GM18526 (cell line): ENCODE results near the gene HNRNPC.
A peak's percentile ranks its signal among the peaks of the same experiment; 100 is the strongest.

Experiments
- POLR2A ChIP-seq: IDR thresholded peaks from 3 replicates; pipeline ENCODE4 v1.6.1; 2011; ENCODE audit not compliant: insufficient read length; ENCODE audit errors: extremely low read depth

The HNRNPC gene

DNA sequence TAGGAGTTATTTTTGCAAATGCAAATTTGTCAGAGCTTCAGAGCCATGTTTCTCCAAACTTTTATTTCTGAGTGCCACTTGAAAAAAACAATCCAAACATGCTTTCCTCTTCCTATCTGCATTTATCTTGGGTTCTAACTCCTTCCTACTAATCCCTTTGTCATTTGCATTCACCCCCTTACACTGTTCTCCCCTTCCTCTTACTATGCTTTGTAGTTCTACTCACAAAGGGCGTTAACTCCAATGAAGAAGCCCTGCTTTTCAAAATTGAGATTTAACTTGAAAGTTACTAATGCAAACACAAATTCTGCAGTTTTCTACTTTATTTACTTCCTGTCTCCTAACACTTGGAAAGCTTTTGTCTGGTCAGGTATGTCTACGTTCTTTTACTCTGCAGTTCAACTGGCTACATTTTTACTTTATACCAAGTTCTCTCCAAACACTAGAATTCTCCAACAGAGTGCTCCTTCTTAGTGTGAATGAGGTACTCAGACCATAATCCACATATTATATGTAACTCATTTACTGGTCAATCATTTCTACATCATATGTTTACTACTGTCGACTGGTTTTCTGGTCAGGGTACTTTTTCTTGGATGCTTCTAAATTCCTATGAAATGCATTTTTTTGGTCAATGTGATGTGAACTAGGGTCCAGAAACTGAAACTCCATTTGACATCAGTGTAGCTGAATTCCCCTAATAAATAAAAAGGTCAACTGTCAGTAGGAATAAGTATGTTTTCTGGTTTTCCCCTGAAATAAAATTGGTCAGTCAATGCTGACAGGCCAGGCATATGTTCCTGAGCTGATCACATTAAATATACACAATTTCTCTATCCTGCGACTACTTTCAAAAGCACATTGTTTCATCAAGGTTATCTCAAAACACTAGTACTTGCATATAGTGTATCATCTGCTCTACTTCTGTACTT lies 62.2 kb downstream of the HNRNPC start:
- TF ChIP-seq POLR2A, result no peak

DNA sequence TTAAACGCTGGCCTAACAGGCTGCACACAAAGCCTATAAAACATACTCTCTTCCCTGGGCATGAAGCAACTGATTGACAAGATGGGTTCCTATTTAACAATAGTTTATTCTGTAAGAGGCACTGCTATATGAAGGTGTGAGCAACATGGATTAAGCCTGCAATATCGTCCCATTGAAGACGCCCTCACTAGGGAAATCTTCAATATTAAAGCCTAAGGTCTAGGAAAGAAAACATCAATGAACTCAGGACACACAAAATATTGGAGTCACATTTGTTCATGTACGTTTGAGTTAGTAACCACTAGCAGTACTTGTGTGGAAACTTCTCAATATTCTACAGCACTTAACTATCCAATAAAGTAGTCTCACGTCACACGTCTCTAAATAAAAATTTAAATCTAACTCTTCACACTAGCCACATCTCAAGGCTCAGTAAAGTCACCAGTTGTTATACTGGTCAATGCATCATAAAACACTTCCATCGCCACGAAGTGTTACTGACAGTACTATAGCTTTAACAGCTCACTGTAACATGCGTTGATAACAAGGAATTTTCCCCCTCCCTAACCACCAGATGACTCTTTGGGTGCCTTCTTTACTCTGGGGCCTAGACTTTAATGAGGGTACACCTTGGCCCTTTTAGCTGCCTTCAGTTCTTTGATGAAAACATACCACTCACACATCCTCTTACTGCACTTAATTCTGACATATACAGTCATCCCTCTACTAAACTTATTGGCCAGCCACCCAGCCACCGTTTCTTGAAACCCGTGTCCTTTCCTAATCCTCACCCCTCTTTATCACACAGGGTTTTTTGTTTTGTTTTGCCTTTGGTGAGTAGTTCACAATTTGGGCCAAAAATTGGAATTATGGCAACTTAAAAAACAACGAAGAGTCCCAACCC lies 63.3 kb downstream of the HNRNPC start:
- TF ChIP-seq POLR2A, result no peak

DNA sequence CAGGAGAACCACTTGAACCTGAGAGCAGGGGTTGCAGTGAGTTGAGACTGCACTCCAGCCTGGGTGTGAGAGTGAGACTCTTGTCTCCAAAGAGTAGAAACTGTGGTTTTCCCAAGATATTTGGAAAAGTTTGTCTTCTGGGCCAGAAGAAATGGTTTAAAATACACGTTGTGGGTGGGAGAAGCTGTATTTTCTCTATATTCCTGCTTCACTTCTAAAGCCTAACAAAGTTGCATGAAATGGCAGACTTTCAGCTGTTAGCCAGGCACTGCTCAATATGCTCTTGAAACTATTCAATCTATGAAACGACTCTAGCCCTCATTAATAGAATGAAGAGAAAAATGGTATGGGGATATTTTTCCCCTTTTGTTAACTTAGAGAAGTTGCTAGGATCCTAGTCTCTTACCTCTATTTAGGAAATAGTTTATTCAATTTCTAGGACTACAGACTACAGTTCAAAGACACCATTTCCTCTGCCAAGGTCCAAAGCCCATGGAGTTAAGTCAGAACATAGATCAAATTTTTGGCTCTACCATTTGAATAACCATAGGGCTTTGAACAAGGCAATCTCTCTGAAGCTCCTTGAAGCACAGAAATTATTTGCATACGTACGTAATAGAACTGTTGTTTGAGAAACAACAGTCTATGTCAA lies 64.1 kb downstream of the HNRNPC start:
- TF ChIP-seq POLR2A, result no peak

DNA sequence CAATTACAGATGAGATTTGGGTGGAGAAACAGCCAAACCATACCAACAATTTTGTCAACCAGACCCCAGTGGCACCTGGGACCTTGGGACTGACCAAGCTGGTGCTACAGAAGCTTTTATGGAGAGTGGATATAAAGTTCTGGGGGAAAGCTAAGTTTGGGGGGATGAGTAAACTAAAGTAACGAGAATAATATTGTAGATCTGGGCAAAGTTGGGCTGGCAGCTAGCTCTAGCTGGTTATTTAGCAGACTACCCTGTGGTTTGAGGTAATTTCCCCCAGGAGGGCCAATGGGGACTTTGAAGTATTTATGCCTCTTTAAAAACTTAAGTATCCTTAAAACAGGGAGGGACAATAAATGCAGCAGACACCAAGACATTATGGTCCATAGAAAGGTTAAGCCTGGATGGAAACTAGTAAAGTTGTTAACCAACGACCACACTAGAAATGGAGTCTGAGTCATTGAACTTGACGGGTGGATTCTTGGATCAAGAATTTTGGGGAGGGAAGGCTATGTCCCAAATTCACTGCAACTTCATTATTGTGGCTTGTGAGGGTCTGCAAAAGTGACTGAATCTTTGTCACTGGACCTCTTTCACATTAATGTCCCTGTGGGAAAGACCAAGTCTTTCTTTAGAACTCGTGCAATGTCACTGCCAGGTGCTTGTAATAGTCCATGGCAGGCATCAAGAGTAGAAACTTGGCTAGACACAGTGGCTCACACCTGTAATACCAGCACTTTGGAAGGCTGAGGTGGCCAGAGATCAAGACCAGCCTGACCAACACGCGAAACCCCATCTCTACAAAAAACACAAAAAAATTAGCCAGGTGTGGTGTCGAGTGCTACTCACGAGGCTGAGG lies 64.8 kb downstream of the HNRNPC start:
- peak; percentile 22 for TF ChIP-seq POLR2A

DNA sequence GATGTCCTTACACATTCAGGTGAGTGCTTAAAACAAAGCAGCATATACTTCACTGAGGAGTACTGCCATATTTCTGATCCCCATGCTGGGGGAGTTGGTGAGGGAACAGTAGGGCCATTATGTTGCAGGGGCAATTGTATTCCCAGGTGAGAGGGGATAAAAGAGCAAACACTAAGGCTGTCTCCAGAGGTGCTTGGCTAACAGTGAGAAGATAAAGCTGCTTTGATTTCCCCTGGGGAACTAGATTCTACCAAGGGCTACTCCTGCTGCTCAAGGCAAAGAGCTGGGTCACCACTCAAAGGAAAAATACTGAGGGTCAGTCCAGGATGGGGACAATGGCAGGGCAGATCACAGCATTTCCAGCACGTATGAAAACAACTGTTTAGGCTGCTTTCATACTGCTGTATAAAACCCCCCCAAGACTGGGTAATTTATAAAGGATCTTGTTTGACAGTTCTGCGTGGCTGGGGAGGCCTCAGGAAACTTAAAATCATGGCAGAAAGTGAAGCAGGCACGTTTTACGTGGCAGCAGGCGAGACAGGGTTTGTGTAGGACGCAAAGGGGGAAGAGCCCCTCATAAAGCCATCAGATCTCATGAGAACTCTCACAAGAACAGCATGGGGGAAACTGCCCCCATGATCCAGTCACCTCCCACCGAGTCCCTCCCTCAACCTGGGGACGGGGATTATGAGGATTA lies 65.6 kb downstream of the HNRNPC start:
- TF ChIP-seq POLR2A, result no peak

DNA sequence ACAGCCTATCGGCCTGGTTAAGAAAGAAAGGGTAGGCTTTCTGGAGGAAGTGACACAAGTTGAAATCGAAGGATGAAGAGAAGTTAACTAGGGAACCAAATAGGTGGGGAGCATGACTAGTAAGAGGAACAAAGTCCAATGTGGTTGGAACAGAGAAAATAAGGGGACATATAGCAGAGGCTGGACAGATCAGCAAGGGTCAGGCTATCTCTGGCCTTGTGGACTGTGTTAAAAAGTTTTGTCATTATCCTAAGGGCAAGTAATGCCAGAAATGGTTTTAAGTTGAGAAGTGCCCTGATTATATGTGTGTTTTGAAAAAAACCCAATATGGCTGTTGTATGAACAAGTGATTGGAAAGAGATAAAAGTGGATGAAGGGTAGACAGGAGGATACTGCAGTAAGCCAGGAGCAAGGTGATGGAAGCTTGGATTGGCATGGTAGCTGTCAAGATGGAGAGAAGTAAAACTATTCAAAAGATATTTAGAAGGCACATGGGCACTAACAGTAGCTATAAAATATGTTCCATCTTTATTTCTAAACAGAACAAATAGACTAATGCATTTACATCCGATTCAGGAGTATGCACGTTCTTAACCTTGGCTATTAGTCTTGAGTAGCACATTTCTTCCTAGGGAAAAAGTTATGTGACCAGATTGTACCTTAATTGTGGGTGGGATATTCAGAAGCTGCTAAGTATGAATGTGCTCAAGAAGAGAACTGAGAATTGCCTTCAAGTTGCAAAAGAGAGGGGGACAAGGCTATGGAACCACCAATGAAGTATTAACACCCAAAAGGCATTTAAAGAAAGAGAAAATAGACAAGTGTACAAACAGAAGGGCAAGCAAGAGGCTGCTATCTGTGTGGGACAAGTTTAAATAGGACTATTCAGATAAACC lies 66.5 kb downstream of the HNRNPC start:
- no peak for TF ChIP-seq POLR2A

DNA sequence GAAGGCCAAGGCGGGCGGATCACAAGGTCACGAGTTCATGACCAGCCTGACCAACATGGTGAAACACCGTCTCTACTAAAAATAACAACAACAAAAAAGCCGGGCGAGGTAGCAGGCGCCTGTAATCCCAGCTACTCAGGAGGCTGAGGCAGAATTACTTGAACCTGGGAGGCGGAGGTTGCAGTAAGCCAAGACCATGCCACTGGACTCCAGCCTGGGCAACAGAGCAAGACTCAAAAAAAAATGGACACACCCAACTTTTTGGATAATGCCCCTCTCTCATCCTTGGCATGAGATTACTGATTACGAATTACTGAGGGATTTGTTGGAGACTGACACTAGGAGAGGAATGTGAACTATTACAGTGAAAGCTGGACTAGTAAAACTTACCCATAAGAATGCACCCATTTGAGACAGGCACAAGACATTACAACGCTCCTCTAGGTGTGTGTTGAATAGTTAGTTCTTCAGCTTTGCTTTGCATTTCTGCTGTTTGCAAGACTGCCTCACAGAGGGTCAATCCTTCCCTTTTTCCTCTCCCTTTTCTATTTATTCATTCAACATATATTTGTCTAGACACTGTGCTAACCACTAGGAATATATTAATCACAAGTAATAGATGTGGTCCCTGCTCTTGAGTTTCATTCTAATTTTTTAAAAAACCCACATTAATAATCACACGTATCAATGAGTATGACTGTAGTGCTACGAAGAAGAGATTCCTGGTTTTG lies 67.3 kb downstream of the HNRNPC start:
- TF ChIP-seq POLR2A, result no peak

DNA sequence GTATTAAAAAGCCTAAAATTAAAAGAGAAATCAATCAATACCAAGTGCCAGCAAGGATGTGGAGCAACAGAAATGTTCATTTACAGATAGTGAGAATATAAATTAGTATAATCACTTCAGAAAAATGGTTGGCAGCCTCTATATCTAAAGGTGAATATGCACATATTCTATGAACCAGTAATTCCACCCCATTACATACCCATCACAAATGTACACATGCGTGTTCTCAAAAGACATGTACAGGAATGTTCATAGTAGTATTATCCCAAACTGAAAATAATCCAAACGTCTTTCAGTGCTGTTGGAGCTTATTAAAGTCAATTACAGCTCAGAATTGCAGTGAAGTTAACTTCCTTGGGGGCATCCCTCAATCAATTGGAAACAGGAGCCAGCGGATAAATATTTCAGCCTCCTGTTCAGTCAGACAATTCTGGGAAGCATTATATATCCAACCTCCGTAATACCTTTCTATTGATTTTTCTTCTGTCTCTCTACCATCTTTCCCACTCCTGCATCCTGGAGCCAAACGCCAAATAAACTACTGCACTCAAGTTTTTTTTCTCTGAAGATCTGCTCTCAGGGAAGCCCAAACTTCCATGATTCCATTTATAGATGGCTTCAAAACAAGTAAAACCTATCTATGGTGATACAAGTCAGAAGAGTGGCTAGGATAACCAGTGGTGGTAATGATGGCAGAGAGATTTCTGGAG lies 68.3 kb downstream of the HNRNPC start:
- TF ChIP-seq POLR2A, result no peak

DNA sequence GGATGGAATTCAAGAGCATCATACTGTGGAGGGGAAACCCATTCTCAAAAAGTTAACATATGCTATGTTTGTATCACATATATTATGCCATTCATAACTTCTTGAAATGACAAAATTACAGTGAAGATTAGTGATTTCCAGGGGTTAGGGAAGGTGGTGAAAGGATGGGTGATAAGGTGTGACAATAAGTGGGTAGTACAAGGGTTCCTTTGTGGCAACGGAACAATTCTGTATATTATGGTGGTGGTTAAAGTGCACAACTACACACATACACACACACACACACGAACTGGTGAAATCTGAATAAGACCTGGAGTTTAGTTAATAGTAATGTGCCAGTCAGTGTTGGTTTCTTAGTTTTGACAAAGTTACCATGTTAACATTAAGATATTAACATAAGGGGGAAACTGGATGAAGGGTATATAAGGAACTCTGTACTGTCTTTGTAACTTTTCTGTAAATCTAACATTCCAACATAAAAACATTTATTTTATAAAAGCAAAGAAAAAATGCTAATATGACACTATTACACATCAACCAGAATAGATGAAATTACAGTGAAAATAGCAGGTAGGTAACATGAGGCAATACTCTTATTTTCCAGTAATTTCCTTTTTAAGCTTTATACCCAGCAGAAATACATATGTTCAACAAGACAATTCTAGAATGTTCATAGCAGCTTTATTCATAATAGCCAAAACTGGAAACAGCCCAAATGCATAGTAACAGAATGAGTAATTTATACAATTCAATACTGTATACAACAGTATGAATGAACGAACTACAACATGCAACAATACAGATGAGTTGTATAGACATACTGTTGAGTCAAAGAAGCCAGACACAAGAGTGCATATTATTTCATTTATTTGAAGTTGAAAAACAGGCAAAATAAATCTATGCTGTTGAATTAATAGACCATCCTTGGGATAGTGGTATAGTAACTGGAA lies 69.4 kb downstream of the HNRNPC start:
- no peak for TF ChIP-seq POLR2A

DNA sequence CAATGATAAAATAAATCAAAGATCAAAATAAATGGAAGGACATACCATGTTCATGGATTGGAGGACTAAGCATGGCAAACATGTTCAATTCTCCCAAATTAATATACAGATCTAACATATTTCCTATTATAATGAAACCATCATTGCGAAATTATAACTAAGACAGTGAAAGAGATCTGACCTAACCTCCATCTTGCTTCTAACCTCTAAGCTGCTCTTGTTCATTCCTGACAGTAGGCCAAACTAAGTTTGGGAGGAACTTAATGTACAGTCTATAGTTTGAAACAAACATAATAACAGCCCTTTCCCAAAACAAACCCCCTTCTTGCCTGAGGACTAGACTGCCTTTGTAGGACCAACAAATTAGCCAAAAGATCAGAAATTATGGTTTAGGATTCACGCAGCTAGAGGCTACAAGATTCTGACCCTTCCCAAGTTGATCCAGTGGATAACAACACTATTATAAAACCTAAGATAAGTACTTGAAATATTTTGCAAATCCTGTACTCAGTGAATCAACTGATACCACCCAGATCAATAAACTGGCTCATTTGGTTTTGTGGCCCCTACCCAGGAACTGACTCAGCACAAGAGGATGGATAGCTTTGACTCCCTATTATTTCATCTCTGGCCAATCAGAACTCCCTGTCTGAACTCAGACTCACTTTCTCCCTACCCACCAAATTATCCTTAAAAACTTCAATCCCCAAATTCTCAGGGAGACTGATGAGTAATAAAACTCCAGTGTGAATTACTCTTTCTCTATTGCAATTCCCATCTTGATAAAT lies 71.6 kb downstream of the HNRNPC start:
- no peak for TF ChIP-seq POLR2A
